ENCODE measurements around the gene SIPA1.
A peak's percentile ranks its signal among the peaks of the same experiment; 100 is the strongest.
"Not testable (repeated sequence)": the region's sequence is repeated elsewhere in the genome, so short reads cannot be mapped to it uniquely, and the experiment has no call there.

The SIPA1 gene

DNA sequence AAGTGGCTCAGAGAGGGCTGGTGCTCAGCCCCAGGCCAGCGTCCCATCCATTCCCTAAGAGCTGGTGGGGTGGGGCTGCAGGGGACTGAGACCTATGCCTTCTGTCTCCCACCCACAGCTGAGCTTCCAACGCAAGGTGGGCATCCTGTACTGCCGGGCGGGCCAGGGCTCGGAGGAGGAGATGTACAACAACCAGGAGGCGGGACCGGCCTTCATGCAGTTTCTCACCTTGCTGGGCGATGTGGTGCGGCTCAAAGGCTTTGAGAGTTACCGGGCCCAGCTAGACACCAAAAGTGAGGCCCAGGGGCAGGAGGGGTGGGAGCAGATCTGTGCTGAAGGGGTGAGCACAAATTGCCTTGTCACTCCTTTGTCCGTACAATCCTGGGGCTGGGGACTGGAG, 6.9 kb downstream of the SIPA1 start:
- DNase-seq: no peak

GRCh38 chr11:65645710-65646109, 7.8 kb downstream of the SIPA1 start:
- DNase-seq: no peak

DNA sequence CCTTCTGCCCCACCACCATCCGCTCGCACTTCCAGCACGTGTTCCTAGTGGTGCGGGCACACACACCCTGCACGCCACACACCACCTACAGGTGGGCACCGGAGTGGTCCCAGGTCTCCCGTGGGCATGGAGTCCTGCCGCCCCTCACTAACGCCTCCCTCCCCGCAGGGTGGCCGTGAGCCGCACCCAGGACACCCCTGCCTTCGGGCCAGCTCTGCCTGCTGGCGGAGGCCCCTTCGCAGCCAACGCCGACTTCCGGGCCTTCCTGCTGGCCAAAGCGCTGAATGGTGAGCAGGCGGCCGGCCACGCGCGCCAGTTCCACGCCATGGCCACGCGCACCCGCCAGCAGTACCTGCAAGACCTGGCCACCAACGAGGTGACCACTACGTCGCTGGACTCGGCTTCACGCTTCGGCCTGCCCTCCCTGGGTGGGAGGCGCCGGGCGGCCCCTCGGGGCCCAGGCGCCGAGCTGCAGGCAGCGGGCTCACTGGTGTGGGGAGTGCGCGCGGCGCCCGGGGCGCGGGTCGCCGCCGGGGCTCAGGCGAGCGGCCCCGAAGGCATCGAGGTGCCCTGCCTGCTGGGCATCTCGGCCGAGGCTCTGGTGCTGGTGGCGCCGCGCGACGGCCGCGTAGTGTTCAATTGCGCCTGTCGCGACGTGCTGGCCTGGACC, 8.5 kb downstream of the SIPA1 start:
- DNase-seq: no peak

GRCh38 chr11:65646958-65647701, 9.2 kb downstream of the SIPA1 start:
- no peak for DNase-seq

GRCh38 chr11:65648997-65649493, 11.1 kb downstream of the SIPA1 start:
- no peak for DNase-seq

DNA sequence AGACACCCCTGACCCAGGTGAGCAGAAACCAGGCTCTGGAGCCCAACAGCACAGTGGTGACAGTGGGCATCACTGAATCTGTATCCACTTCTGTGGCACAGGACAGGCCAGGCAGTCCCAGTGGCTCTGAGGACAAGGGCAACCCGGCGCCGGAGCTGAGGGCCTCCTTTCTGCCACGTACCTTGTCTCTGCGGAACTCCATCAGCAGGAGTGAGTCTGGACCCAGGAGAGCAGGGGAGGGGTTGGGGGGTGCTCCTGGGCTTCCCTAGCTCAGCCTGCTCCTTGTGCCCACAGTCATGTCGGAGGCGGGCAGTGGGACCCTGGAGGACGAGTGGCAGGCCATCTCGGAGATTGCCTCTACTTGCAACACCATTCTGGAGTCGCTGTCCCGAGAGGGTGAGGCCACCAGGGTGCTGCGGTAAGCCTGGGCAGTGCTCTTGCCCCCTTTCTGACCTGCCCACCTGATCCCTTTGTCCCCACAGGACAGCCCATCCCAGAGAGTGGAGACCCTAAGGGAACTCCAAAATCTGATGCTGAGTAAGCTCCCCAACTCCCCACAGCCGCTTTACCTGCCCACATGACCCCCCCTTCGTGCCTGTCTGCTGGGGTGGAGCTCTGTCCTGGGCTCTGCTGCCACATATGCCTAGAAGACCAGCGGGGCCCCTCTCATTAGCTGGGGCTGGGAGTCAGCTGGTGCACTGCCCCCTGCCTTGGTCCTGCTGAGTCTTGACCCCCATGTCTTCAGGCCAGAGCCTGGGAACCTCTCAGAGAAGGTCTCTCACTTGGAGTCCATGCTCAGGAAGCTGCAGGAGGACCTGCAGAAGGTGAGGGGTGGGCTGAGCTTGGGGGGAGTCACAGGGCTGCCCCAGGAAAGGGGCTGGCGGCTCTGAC, 12.0 kb downstream of the SIPA1 start:
- no peak for DNase-seq

- DNase-seq: no peak
These were observed 12.8 kb downstream of the SIPA1 start for GRCh38 chr11:65650547-65651338.

- DNase-seq: no peak
These were observed 13.4 kb downstream of the SIPA1 start for GRCh38 chr11:65651339-65651588.

GRCh38 chr11:65651589-65652510, 13.9 kb downstream of the SIPA1 start:
- DNase-seq: no peak

- peak; percentile 94 for DNase-seq
These were observed 14.8 kb downstream of the SIPA1 start for GRCh38 chr11:65652511-65653228.

GRCh38 chr11:65653229-65654225, 15.6 kb downstream of the SIPA1 start:
- no peak for DNase-seq

DNA sequence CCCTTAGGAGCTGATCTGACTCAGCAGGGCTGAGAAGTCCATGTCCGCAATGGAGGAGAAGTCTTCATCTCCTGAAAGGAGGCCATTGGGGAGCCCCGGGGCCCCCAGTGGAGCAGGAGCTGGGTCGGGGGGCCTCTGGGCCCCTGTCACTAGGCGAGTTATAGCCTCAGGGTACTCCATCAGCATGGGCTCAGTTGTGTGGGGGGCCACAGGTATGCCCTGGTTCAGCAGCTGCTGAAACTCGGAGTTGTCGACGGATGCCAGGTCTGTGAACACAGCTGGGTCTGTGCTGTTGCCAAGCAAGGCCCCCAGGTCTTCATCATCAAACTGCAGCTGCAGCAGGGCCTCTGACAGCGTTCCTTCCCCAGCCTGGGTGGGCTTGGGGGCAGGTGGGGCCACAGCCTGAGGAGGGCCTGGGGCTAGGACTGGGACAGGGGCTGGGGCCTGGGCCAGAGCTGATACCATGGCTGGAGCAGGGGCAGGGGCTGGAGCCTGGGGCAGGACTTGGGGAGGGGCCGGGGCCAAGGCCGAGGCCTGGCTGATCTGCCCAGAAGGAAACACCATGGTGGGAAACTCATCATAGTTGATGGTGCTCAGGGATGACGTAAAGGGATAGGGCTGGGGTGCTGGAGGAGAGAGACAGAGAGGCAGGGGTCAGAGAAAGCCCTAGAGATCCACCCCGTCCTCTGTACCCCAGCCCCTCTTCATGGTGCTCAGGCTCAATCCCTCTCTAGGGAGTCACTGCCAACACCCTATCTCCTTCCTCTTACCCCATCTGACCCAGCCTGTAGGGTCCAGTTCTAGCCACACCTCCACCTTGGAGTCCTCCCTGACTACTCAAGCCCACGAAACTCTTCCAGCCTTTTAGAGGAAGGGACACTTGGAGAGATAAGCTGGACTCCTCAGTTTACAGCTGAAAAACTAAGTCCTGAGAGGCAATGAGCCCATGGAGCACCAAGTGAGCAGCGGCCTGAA, 16.8 kb downstream of the SIPA1 start:
- no peak for DNase-seq

DNA sequence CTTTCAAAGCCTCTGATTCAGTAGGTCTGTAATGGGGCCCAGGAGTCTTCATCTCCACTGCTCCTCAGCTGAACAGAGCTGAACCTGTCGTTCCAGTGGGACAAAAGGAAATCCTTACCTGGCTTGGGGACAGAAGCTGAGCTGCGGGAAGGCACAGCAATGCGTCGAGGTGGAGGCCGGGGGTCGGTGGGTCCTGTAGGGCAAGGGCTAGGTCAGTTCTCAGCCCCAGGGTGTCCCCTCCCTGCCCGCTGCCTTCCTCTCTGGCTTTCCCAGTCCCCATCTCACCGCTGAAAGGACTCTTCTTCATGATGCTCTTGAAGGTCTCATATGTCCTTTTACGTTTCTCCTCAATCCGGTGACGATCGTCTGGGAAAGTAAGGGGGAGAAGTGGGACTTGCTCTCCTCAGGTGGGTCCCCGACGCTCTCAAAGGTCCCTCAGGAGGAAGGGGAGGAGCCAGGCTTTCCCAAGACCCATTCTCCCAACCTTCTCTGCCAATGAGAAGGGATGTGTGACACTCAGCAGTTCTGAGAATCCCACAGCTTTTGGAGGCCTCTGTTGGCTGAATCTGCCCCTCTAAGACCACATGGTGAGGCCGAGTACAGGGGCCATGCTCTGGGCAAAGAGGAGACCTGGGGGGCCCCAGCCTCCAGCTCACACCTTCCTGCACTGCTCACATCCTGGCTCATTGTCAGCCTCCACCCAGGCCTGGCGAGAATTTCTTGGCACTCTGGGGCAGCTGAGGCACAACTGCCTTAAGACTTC, 17.9 kb downstream of the SIPA1 start:
- no peak for DNase-seq

- DNase-seq: no peak
These were observed 19.5 kb downstream of the SIPA1 start for GRCh38 chr11:65657426-65657825.

- DNase-seq: no peak
These were observed 20.5 kb downstream of the SIPA1 start for GRCh38 chr11:65658174-65659021.

DNA sequence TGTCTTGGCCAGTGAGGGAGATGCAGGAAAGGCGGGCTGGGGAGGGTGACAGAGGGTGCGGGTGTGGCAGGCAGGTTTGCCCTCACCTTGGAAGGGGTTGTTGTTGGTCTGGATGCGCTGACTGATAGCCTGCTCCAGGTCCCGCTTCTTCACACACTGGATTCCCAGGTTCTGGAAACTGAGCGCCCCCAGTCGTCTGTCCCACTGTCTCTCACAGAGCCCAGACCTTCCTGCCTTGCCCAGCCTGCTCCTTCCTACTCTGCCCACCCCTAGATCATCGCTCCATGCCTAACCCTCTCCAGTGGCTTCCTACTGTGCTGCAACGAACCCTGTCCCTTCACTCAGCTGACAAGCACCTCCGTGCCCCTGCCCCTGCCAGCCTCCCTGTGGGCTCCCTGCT, 22.1 kb downstream of the SIPA1 start:
- DNase-seq: no peak

DNA sequence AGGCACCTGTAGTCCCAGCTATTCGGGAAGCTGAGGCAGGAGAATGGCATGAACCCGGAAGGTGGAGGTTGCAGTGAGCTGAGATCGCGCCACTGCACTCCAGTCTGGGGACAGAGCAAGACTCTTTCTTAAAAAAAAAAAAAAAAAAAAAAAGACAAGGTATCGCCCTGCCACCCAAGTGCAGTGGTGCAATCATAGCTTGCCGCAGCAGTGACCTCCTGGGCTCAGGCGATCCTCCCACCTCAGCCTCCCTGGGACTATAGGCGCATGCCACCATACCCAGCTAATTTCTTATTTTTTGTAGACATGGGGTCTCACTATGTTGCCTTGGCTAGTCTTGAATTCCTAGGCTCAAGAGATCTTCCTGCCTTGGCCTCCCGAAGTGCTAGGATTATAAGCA, 23.0 kb downstream of the SIPA1 start:
- DNase-seq: not testable (repeated sequence)

All from NCI-H1092 (cell line).